GM13976 (cell line): Measurements from ENCODE around the gene TECRL.

Experiments used
- DNase-seq: peaks from one replicate; pipeline ENCODE4 v3.0.0; 2012; ENCODE audit warnings: low spot score
- CTCF ChIP-seq: IDR thresholded peaks from 2 replicates; pipeline ENCODE4 v1.5.1; 2012; ENCODE audit warnings: borderline replicate concordance, mild to moderate bottlenecking; ENCODE audit not compliant: insufficient read depth; ENCODE audit errors: extremely low read depth, missing control alignments, control extremely low read depth
- in situ Hi-C: fragments of 300-500 bp; cut with MboI; formaldehyde crosslinking; loops from one replicate; pipeline ENCODE4 v1.12.0; 2022; ENCODE audit warnings: low sequenced_read_pairs, mixed read lengths, inconsistent platforms; ENCODE audit not compliant: unreplicated experiment

TECRL gene

GRCh38 chr4:64272432-64272831 lies 136.8 kb downstream of the TECRL start:
- DNase-seq = no peak
- TF ChIP-seq CTCF = no peak
- in situ Hi-C loops = no loop called here

- no peak for TF ChIP-seq CTCF
- in situ Hi-C loops = no loop called here
- DNase-seq = no peak
Measured at GRCh38 chr4:64271601-64272081, 137.6 kb downstream of the TECRL start.

DNA sequence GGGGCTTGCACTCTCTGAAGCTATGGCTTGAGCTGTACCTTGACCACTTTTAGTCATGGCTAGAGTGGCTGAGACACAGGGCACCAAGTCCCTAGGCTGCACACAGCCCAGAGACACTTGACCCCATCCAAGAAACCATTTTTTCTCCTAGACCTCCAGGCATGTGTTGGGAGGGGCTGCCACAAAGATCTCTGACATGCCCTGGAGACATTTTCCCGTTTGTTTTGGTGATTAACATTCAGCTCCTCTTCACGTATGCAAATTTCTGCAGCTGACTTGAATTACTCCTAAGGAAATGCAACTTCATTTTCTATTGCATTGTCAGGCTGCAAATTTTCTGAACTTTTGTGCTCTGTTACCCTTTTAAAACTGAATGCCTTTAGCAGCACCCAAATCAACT lies 142.6 kb downstream of the TECRL start:
- no peak for TF ChIP-seq CTCF
- in situ Hi-C loops = no loop called here
- DNase-seq = no peak

- in situ Hi-C loops = no loop called here
- no peak for TF ChIP-seq CTCF
- DNase-seq = no peak
Measured at GRCh38 chr4:64266263-64266662, 143.0 kb downstream of the TECRL start.

DNA sequence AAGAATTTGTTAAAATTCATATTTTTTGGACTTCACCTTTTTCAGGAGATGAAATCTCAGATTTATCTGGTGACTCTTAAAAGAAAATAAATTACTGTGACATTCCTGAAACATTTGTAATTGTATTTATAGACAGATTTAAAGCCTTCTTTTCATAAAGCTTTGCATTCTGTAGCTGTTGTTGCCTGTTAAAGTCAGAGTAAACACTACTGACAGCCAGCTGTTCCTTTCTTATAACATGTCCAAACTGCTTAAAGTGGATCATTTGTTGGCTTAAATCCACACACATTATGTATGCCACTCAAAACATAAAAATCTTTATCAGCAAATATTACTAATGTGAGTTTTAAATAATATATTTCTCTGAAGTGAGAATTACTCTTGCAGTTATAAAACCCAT lies 157.5 kb downstream of the TECRL start:
- no peak for TF ChIP-seq CTCF
- in situ Hi-C loops = no loop called here
- DNase-seq = no peak

DNA sequence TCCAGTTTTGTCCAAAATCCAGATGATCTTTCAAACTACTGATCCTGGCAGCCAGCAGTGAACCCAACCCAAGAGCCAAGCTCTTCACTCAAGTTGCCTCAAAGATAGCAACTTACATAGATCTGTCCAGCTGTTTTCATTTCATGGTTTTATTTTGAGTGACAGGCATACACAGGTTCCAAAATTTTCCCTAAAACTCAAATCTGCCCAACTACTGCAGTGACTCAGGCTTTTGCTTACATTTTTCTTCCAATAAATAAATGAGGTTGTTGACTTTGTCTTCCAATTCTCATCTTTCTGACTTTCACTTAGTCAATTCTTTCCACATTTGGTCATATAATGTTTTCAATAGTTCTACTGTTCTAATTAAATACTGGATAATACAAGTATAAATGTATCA lies 158.8 kb downstream of the TECRL start:
- in situ Hi-C loops = no loop called here
- no peak for TF ChIP-seq CTCF
- DNase-seq = no peak

GRCh38 chr4:64250061-64250460 lies 159.2 kb downstream of the TECRL start:
- in situ Hi-C loops = no loop called here
- no peak for DNase-seq
- no peak for TF ChIP-seq CTCF
